HG02610 (cell line): ENCODE measurements around the gene KCNJ16.
A peak's percentile ranks its signal among the peaks of the same experiment; 100 is the strongest.

Experiments used
- ATAC-seq: cut with Tn5 transposase; IDR thresholded peaks from one replicate; pipeline ENCODE4 v1.9.1; 2021; ENCODE audit warnings: mild to moderate bottlenecking, moderate library complexity; ENCODE audit not compliant: unreplicated experiment

KCNJ16 gene

DNA sequence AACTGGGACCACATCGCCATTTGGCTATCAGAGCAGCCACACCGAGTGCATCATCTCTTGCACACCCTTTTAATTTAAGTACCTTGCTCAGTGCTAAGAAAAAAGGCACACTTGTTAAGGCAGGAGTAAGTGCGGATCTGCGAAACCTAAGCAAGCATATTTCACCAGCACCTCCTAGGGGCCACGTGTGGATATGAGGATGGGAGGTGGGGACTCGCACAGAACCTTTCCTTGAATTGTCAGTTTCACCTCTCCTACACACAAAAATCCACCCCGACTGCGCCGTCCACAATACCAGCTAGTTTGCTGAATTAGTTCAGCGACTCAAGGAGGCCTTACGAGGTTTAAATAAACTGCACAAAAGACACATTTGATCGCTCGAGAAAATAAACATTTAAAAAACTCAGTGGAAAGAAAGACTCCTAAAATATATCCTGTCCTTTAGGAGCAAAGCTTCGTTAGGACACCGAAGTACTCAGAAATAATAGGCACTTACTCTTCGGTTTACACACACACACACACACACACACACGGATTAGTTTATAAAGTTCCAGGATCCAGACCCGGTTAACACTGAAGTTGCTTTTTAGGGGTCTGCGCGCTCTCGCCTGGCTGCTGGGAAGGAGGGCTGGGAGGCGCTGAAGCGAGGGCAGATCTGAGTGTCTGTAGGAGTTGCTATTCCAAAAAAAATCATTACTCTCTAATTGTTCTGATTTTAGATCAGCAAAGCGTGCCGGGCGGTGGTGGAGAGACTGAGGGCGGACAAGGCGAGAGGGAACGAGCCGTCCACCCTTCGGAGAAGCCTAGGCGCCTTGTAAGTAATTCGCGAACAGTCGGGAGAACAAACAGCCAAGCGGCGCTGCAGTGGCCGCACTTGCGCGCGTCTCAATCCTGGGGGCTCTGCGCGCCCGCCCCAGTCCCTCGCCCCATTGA lies 93.3 kb downstream of the KCNJ16 start:
- ATAC-seq, result peak; percentile 4

DNA sequence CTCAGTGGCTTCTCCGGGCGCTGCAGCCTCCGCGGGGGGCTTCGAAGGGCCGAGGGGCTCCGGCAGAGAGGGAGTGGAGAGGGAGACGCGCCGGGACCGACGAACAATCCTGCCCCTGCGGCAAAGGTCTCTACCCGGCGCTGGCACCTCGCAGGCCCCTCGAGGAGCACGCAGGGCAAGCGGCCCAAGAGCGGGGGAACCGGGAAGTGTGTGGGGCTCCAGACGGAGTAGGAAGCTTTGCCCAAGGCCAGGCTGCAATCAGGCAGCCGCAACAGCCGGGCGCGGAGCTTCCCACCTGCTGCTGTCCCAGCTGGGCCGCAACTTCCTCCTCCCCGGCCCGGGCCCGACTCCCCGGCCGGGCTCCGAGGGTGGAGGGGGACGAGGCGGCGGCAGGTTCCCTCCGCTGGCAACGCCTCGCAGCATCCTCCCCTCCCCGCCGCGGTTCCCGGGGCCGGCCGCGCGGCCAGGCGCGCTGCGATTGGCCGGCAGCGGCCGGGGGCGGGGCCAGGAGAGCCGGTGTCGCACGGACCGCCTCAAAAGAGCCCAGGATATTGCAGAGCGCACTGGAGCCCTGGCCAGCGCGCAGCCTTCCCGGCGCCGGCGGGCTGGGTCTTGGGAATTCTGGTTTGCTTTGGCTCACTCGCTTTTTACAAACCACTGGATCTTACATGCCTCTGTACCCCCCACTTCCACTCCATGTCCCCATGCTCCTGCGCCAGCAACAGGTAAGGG lies 94.1 kb downstream of the KCNJ16 start, which contains the start of gene KCNJ2:
Gene KCNJ2, plus strand, starts transcription at position 556 of the 732 bp plus-strand sequence. CDS start 5,508 bp downstream, outside the sequence.
- peak; percentile 97 for ATAC-seq

DNA sequence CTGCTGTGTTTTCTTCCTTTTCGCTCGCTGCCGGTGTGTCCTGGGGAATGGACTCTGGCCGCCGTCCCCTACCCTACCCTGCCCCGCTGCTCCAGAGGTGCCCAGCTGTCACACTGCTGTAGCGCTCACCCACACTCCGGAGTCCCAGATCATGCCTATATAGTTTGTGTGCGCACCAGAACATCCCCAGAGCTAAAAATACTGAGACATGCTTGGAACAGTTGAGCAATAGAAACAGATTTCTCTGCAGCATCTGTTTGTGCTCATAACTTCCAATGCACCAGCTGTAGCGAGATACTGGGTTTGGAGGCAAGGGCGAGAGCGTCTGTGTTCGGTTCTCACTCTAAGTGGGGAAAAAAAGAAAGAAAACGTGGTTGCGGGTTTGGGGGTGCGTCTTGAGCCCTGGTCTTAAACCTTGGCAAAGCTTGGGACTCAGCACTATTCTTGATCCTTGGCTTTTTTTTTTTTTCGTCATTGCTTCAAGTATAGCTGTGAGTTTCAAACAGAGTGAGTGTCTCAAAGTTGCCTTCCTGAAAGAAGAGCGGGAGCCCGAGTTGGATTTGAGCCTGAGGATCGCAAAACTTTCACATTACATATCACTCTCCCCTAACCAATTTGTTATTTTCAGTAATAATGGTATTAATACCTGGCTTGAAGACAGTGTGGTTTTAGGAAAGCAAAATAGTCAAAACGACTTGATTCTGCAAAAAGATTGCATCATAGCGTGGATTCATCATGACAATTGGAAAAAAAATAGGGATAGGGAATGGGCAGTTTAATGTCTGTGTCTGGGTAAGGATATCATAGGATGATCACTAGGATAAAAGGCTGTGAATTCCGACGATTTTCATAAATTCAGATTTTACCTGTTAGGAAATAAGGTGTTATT lies 94.9 kb downstream of the KCNJ16 start:
- no peak for ATAC-seq

DNA sequence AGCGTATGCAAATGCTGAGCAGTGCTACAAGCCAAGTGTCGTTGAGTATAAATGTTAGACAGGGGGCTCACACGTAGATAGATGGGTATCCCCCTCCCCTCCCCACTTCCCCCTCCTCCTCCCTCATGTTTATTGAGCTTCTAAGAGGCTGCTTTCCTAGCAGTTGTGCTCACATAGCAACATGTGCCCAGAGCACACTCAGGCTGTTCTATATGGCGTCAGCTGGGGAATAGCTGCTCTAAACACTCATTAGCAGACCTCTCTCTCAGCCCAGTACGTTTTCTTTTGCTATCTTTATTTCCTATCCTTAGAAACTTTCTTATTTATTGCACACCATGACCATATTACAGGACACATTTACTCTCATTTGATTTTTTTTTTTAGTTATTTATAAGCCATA lies 96.1 kb downstream of the KCNJ16 start:
- no peak for ATAC-seq

GRCh38 chr17:70172449-70172848 lies 97.4 kb downstream of the KCNJ16 start:
- ATAC-seq, result no peak

DNA sequence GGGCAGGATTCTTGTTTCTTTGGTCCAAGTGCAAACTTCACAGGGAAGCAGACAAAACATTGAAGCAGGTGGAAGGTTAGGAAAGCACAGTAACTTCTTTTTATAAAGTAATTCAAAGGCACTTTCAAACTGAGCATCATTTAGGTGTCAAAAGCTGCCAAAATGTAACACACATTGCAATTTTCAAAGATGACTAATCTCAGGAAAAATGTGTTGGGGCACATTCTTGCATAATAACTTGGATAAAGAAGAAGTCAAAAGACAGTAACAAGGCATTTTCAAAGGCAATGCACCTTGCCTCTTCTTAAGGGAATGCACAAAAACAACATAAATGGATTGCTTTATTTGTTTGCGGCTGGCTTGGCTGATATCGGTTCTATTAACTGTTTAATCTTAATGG lies 97.9 kb downstream of the KCNJ16 start:
- no peak for ATAC-seq

DNA sequence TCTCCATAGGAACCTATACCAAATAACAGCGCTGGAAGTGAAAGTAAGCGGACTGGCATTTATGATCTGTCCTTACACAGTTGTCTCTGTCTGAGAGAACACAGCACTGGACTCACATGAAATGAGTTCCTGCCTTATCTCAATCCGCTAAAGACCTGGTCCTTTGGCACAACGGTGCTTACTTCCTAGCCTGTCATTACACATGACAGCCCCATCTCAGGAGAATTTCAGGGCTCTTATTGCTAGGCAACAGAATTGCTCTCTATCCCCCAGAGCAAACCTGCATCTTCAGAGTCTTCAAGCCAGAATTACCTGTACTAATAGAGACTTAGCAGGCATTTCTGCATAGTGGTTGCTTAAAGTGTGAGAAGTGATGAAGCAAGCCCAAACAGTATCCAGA lies 98.7 kb downstream of the KCNJ16 start:
- ATAC-seq, result no peak

GRCh38 chr17:70181376-70181775 lies 106.4 kb downstream of the KCNJ16 start:
- no peak for ATAC-seq

- no peak for ATAC-seq
Measured at GRCh38 chr17:70181866-70182265, 106.8 kb downstream of the KCNJ16 start.

DNA sequence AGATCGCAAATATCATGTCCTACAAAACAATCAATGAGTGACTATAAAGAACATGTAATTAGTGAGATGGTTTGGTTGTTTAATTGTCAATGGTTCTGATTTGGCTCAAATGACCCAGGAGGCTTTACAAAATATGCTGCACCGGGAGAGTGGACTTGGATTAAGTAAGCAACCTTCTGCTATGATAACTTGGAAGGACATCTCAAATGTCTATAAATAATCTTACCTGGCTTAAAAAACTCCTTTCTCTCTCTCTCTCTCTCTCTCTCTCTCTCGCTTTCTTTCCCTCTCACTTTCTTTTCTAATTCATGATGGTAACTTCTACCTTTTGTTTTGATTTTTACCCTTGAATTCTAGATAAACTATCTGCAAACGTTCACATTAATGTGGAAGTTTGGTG lies 108.5 kb downstream of the KCNJ16 start:
- ATAC-seq, result no peak

GRCh38 chr17:70184207-70184606 lies 109.2 kb downstream of the KCNJ16 start:
- ATAC-seq, result no peak

DNA sequence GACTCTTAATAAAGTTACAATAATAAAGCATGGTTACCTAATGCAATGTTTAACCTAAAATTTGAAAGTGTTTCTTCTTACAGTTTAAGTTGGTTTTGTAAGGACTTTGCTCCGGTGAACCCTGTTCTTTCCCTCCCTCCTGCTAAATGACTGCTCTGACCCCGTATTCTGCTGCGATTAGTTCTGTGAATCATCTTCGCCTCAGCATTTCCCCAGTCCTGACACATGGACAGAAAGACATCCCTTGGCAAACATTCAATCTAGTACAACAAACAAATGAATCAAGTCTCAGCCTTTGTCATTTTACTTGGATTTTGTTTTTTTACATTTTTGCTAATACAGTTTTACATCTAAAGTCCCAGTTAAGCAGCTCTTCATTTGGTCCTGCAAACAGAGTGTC lies 109.7 kb downstream of the KCNJ16 start:
- no peak for ATAC-seq
